ENCODE results near the gene DNAJC5.
A peak's percentile ranks its signal among the peaks of the same experiment; 100 is the strongest.

DNAJC5 gene

DNA sequence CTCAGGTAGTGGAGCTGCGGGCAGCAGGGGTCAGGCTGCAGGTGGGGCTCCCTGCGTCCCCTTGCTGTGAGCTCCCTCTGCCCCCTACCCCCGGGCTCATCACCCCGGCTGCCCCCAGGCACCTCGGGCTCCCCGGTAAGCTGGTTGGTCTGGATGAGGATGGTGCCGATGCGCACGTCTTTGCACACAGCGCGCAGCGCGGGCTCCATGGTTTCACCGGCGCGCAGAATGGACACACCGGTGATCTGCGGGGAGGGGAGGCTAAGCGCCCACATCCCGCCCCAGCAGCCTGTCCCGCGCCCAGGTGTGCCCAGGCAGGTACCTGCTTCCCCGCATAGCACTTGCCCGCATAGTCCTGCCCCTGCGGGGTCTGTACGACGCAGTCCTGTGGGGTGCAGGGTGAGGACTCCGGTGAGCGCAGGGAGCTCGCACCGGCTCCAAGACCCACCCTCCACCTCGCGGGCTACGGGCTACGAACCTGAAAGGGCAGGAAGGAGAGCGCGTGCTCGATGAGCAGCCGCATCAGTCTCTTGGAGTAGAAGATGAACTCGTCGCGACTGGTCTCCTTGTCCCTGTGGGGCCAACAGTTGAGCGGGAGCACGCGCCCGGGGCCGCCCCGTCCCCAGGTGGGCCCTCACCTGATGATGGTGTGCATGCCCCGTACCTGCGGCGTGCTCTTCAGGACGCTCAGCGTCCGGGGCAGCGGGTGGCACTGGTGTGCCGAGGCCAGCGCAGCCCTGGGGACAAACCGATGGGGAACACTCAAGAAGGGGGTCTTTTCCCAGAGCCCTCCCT is 45.7 kb downstream of the DNAJC5 start:
- no peak for DNase-seq (ENCODE audit: low spot score)

DNA sequence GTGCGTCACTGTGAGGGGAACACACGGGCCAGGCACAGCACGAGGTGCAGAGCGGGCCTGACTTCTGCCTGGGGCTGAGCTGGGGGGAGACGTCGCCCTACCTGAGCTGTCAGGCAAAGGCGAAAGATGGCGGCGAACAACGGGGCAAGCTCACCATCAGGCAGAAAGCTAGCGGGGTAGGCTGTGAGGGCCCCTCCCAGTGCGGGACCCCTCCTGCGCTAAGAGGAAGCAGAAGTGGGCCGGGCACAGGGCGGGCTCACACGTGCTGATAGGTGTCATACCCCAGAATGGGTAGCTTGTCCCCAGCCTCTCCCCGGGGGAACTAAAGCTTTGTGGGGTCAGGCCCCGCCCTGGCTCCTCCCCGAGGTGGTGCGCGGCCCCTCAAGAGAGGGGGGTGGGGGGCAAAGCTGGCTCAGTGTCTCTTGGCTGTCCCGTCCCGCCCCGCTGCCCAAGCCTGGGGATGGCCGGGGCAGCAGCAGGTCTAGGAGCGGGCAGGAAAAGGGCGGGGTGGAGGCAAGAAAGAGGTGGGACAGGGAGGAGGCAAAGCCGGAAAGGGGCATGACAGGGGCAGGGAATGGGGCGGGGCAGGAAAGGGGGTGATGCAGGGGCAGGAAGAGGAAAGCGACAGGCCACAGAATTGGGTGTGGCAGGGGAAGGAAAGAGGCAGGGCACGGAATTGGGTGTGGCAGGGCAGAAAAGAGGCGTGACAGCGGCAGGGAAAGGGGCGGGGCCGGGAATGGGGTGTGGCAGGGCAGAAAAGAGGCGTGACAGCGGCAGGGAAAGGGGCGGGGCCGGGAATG is 46.6 kb downstream of the DNAJC5 start:
- no peak for DNase-seq (ENCODE audit: low spot score)

DNA sequence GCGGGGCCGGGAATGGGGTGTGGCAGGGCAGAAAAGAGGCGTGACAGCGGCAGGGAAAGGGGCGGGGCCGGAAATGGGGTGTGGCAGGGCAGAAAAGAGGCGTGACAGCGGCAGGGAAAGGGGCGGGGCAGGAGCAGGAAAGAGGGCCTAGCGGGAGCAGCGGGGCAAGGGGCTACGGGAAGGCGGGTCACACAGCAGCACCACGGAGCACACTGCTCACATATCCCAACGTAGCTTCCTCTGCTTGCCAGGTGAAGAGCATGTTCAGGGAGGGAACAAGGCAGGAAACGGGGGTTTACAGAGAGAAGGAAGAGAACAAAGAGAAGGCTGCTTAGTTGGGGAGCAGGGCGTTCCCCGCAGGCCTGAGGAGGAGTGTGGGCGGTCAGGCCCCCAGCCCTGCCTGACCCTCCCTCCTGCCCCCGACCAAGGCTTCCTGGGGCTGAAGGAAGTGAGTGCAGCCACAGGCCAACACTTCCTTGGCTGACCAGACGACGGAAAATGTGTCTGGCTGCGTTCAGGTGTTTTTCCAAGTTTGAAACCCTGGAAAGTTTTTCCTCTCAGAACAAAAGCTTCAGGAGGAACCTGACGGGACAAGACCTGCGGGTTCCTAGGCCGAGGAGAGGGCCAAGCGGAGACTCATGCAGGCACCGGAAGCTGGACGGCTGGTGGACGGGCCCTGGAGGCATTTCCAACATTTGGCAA is 47.5 kb downstream of the DNAJC5 start:
- DNase-seq (ENCODE audit: low spot score), result peak; percentile 65

DNA sequence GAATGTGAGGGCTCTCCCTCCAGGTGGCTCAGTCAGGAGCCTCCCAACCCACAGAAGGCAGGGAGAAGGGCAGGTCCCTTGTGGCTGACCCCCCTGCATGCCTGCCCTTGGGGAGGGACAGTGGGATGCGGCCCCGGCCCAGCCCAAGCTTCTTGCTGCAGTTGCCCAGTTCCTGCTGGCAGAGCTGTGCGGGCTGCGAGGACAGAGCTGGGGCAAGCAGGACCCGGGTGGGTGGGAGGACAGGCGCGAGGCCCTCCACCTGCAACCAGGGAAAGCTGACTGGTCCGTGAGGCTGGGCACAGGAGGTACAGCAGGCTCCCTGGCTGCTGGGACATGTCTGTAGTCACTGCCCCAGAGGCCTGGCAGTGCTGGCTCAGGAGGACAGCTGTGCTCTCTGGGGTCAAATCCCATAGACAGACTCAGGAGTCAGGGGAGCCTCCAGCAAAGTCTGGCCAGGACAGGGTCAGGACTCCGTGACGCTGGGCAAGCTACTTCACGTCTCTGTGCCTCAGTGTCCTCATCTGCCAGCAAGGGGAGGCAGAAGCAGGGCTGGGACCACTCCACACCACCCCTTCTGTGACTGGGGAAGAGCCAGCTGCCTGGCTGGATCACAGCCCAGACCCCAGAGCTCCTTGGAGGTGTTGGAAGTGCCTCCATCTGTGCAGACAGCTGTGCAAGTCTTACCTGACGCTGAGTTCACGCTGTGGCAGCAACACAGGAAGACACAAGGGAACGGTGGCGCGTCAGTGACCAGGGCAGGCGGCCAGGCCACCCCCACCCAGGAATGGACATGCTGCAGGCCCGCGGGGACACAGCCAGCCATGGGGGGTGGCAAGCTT is 48.3 kb downstream of the DNAJC5 start:
- no peak for DNase-seq (ENCODE audit: low spot score)

DNA sequence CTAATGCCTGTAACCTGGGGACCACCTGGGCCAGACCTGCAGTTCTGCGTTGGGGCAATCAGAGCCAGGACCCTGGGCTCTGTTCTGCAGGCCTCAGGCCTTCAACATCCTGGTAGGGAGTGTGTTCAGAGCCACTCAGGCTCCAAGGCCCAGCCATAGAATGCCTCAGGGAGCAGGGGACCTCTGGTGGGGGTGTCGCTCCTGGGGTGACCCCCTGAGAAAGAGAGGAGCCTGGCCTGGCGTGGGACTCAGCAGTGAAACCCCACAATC is 48.8 kb downstream of the DNAJC5 start:
- DNase-seq (ENCODE audit: low spot score), result no peak

DNA sequence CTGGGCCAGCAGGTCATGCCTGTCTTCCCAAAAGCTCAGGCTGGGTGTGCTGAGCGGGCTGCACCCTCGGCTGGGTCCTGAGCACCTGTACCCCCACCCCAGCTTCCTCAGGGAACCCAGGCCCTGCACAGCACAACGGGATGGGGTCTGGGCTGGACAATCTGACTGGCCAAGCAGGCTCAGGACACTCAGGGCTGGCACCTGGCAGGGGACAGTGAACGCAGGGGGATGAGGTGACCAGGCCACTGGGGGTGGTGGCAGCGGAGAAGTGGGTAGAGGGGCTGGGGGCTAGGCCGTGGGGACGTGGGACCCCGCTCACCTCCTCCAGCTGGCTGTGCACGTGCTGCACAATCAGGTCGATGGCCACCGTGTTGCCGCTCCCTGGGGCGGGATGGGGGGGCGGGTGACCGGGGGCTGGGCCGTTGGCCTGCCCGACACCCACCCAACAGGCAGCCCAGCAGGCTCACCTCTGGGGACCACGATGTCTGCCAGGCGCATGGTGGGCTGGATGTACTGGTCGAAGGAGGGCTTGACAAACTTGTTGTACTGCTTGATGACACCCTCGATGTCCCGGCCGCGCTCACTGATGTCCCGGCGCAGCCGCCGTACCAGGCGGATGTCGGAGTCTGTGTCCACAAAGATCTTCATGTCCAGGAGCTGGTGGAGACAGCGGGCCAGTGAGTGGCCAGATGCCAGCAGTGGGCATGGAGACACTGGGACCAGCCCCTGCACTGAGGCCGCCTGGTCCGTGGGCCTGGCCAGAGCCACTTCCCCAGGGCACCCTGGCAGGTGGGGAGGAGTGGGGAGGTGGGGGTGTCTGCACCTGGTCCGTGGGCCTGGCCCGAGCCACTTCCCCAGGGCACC is 49.4 kb downstream of the DNAJC5 start:
- DNase-seq (ENCODE audit: low spot score), result no peak

DNA sequence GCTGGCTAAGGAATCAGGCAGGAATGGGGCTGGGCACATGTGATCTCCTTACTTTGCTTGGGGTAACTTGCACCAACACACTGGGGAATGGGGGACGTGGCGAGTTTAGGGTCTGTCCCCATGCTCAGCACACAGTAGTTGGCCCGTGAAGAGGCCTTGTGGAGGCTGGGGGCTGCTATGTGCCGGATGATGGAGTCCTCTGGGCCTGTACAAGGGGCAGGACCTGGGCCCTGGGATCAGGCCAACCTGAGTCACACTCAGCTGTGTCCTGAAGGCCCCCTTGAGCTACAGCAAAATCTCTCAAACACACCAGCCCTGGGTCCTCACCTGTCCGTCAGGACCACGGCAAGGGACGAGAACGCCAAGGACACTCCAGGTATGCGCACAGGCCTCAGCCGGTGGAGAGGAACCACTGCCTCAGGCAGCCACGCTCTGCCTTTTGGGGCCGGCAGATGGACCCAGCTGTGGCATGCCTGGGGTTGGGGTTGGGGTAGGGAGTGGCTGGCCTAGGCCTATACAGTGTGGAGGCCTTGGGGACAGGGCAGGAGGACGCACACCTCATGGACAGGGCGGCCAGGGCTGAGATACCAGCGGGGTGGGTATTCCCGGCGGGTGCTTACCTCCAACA is 50.2 kb downstream of the DNAJC5 start:
- DNase-seq (ENCODE audit: low spot score), result no peak

DNA sequence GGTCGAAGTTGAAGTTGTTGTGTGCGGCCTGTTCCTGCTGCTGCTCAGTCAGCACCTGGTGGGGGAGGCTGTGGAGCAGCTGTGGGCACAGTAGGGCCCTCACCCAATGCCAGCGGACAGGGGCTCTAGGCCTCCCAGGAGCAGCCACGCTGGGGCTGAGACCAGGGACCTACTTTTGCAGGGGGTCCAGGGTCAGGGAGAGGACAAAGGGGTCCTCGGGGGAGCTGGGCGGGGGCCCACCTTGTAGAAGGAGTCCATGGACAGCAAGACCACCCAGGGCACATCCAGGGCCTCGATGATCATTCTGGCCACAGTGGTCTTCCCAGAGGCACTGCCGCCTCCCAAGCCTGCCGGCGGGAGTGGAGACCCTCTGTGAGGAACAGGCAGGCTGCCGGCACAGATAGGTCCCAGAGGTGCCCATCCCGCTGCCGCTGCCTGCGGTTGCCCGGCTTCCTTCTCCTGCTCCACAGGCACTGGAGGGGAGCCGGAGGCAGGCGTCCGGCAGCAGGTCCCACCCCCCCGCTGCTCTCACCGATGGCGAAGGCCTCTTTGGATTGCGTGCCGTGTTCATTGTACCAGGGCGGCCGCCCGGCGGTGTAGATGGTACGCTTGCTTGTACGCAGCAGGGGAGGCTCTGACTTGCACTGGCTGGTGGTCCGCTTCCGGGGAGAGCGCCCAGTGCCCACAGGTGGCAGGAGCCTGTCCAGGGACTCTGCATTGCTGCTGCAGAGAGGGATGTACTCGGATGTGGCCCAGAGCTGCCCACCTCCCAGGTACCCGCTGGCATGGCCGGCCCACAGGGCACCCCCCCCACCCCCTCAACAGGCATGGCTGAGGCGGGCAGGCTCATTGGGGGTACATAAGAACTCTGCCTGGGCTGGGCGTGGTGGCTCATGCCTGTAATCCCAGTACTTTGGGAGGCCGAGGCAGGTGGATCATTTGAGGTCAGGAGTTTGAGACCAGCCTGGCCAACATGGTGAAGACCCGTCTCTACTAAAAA is 51.3 kb downstream of the DNAJC5 start:
- DNase-seq (ENCODE audit: low spot score), result no peak

DNA sequence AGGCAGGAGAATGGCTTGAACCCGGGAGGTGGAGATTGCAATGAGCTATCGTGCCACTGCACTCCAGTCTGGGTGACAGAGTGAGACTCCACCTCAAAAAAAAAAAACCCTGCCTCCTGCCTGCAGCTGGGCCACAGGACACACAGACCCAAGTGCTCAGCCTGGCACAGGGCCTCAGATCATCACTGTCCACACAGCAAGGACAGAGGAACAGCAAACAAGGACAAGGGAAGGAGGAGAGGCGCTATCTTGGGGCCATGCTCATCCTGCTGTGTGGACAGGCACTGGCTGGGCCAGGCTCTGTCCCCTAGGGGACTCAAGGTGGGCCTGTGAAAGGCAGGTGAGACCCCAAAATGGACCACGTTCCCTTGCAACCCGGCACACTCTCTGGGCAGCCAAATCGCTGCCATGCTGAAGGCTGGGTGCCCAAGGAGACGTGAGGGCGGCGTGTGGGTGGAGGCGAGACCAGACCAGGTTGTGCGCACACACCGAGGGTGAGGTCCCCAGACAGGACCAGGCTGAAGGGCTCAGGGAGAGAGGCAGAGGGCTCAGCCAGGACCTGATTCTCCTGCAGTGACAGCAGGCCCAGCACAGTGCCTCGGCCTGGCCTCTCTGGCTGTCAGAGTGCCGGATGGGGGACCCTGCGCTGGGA is 52.2 kb downstream of the DNAJC5 start:
- DNase-seq (ENCODE audit: low spot score), result no peak

DNA sequence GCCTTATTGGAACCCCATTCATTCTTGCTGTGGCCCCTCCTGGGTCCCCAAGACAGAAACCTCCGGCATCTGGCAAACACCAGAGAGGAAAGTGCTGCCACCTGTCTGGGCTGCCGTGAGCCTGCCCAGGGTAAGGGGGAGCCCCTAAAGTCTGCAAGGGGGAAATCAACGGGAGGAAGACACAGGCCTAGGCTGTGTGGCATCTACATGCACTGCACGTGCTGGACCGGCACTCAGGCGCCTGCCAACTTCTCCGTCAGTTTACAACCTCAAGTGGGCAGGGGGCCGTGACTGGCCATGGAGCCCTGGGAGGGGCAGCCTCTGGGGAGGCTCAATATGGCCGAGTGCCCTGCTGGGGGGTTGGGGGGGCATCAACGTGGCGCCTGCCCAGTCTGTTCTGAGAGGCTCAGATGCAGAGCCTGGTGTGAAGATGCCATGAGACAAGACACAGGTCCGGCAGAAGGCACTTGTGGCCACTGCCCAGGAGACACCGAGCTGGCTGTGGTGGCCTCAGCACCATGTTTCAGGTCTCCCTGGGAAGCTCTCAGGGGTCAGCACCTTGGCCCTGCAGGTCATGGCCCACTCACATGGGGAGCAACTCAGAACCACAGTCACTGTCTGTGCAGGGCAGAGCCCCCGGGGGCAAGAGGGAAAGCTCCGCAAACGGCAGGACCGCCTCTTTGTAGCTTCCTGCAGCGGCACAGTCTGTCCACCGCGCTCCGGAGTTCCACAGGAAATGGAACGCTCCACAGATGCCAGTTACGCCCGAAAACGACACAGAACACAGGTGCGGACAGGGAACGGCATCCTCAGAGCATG is 52.9 kb downstream of the DNAJC5 start:
- no peak for DNase-seq (ENCODE audit: low spot score)

DNA sequence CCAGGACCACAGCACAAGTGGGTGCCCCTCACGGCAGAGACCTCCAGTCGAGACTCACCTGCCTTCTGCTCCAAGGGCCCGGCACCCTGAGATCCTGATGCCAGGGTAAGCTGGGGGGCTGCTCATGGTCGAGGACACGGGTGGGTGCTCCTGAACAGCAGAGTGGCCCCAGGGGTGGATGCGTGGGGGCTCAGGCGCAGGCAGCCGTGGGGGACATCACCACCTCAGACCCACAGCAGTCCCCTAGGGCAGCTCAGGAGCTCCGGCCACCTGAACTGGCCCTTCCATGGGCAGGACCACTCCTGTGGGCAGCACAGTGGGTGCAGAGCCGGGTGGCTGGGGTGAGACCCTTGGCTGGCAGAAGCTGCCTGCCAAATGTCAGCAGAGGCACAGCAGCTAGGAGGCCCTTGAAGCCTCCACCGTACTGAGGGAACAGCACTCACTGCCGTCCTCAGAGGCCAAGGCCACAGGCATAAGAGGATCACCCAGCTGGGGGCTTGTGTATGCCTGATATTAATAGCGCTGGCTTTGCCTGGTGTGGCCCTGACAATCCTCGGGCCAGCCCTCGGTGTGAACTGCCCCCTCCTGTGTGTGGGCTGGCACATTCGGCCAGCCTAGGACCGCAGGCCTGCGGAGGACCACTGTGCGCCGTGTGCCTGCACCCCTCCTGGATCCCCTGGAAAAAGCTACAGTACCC is 55.9 kb downstream of the DNAJC5 start:
- DNase-seq (ENCODE audit: low spot score), result no peak

DNA sequence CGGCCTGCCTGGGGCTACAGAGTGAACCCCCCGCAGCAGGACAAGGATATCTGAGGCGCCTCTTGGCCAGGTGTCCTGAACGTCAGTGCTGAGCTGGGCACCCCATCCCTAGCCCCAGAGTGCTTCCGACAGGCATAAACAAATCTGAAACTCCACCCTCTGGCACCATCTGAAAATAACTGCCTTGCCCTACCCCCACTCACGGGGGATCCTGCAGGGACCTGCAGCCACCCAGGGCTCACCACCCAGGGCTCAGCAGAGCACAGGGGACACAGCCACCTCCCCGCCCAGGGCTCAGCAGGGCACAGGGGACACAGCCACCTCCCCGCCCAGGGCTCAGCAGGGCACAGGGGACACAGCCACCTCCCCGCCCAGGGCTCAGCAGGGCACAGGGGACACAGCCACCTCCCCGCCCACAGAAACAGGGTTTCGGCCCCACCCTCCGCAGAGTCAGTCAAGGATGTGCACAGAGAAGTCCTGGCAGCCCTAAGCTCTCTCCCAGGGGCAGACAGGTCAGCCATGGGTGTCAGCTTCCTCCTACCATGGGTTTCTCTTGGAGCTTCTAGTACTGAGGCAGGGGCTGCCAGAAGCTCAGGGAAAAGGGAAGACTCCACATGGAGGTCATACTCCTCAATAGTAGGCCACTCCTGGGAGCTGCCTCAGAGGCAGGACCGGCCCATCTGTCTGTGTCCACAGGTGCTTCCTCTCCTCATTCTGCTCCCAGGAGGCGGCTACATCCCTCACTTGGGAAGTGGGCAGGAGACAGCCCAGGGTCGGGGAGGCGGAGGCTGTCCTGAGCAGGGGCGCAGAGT is 56.7 kb downstream of the DNAJC5 start:
- no peak for DNase-seq (ENCODE audit: low spot score)

DNA sequence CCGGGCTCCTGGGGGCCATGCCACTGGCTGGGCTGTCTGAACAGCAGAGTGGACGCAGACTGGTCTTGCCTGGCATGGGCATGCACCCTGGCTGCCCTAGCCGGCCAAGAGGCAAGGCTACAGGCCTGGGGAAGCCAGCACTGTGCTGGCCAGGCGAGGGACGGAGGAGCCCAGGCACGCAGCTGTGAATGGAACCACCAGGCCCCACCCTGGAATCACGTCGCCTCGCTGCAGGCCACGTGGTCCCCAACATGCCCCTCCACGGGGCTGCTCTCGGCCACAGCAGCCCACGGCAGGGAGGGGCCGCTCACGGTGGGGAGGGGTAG is 57.2 kb downstream of the DNAJC5 start:
- DNase-seq (ENCODE audit: low spot score), result no peak

DNA sequence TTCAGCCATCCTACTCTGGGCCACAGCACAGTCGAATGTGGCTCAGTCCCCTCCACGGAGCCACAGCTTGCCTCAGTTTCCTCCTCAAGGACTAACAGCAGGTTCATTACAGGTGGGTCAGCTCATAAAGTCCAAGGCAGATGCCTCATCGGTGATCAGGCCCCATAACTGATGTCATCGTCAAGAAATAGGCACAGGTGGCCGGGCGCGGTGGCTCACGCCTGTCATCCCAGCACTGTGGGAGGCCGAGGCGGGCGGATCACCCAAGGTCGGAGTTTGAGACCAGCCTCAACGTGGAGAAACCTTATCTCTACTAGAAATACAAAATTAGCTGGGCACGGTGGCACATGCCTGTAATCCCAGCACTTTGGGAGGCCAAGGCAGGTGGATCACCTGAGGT is 57.8 kb downstream of the DNAJC5 start:
- DNase-seq (ENCODE audit: low spot score), result no peak

DNA sequence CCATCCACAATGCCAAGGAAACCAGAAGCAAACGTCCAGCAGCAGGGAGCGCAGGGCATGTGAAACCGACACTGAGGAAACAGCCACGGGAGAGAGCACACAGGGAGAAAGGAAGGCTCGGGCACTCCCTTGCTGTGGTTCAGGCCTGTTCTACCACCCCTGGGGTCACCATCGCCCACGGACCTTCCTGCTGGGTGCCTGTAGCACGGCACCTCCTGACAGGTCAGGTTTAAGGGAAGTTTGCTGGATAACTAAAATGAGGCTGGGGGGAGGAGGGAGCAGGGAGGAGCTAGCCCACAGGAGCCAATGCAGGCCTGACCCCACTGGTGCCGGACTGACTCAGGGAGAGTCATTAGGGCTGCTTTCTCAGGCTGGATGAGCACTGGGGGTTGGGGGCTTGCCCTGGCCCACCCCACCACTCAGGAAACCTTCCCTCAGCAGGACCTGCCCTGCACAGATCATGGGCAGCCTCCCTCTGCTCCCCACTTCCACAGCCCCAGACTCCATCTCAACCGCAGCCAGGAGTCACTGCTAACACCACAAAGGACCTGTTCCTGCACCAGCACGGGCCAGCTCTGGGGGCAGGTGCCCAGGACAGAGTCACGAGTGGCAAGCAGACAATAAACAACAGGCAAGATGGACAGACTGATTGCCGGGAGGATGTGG is 59.0 kb downstream of the DNAJC5 start:
- DNase-seq (ENCODE audit: low spot score), result no peak

DNA sequence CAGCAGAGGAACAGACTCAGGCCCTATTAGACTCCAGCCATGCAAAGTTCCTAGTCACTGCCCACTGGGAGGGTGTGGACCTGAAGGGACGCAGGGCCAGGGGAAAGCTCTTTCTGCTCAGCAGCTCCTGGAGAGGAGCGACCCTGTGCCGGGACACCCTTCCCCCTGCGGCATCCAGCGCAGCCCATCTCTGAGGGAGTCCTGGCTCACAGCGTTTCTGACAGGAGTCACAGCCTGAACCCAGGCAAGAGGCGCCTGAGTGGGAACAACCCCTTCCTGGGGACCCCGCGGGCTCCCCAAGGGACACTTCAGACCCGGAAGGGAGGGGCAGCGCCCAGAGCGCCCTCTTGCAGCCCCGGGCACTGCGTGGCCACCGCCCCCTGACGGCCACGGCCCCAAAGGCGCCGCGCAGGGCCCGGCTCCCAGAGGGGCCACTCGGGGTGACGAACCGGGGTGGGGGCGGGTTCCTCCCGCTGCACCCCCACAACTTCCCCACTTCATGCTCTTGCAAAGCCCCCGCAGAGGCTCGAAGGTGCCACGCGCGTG is 60.4 kb downstream of the DNAJC5 start:
- DNase-seq (ENCODE audit: low spot score), result peak; percentile 64

All from AG08396 (cell line).